AG08396 (cell line): ENCODE data around the gene CDH4.

Experiments
- DNase-seq: peaks from one replicate; pipeline ENCODE4 v3.0.0; 2012; ENCODE audit warnings: low spot score, mixed read lengths

The CDH4 gene

DNA sequence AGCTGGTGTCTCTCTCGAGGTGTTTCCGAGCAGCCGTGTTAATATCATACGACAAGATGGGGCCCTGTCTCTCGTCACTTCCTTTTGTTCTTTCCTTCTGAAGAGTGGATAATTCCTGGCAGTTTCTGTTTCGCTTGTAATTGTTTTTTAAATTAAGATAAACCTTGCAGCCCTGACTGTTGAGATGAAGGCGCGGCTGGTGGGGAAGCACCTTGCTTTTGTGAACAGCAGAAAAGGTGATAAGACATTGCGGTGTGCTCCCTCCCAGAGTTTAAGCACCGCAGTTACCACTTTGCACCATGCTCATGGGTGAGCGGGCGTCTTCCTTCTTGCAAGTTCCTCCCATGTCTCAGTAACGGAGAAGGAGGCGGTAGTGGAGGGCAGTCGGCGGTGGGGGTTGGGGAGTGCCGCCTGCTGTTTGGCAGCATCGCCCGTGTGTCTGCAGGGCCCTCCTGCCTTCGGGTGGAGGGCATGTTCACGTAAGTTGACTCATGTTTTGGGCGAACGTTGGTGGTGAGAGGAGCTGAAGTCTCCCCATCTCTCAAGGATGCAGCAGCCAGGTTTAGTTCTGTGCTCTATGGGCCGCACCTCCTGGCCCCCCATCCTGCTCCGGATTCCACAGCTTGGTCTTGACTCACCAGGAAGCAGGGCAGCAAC lies 467.8 kb downstream of the CDH4 start:
- no peak for DNase-seq

DNA sequence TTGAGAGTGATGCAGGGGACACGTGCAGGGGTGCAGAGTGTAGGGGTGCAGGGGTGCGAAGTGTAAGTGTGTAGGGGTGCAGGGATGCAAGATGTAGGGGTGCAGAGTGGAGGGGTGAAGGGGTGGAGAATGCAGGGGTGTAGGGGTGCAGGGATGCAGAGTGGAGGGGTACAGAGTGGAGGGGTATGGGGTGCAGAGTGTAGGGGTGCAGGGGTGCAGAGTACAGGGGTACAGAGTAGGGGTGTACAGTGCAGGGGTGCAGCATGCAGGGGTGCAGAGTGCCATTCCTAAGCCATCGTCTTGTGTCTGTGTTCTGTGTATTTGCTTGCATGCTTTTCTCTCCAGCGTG lies 468.3 kb downstream of the CDH4 start:
- no peak for DNase-seq

DNA sequence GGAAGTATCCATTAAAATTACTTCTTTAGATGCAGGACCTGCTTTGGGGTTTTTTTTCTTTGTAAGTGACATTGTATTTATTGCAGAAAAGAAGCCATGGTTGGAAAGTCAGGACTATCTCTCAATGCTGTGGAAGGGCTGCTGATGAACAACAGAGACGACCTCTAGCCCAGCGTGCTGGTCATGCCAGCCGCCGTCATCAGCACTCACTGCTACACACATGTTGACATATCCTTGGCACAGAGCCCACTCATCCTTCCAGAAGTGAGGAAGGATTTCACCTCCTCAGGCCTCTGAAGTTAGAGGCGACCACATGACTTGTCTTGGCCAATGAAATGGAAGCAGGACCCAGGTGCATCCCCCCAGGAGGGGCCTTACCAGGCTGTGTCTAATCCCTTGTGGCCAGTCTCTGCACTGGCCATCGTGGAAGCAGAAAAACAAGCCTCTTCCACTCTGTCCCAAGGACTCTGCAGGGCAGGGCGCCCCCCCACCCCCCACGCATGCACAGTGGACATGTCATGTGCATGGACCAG lies 470.2 kb downstream of the CDH4 start:
- no peak for DNase-seq

DNA sequence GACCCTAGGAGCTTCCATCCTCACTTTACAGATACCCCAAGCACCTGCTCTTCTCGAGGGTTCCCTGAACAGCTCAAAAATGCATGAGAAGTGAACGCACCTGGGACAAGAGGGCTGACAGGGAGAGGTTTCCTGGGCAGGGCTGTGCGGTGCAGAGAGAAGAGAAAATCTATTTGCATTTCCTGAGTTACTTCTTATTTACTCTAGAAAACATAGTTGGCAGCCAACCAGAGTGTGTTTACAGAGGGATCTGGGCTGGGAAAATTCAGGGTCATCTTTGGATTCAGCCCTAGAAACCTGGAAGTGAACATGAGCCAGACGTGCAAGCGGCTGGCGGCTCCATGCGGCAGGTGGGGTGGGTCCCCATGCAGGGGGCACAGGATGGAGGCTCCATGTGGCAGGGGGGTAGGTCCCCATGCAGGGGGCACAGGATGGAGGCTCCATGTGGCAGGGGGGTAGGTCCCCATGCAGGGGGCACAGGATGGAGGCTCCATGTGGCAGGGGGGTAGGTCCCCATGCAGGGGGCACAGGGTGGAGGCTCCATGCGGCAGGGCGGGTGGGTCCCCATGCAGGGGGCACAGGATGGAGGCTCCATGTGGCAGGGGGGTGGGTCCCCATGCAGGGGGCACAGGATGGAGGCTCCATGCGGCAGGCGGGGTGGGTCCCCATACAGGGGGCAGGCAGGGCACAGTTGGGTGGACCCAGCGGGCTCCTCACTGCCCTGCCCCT lies 471.6 kb downstream of the CDH4 start:
- no peak for DNase-seq

DNA sequence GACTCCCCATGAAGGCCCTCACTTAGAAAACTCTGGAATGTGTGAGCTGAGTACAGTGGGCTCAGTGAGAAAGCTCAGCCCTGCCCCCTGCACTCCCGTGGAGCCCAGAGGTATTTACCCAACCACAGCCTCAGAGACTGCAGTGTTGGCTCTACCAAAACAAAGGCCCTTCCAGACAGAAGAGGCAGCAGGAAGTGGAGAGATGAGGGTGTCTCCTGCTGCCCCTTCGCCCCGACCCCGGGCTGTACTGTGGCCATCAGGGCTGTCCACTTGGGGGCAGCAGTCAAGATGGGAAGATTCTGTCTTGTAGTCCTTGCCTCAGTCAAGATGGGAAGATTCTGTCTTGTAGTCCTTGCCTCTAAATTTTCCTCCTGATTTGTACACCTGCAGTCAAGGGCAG lies 472.3 kb downstream of the CDH4 start:
- peak; percentile 28 for DNase-seq

DNA sequence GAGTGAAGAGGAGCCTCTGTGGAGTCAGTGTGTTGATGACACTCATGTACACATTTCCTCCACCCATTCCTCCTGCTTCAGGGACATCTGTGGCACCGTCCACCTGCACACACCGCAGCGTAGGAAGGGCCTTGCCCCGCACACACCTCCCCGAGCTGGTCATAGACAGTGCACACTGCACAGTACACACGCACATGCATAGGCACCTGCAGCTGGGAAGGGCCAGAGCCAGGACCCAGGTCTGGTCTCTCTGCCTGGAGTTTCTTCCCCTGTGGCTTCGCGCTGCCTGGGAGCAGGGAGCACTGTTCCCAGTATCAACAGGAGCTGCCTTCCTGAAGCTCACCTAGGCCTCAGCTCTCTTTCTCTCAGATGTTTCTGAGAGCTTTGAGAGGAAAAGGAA lies 473.1 kb downstream of the CDH4 start:
- no peak for DNase-seq

DNA sequence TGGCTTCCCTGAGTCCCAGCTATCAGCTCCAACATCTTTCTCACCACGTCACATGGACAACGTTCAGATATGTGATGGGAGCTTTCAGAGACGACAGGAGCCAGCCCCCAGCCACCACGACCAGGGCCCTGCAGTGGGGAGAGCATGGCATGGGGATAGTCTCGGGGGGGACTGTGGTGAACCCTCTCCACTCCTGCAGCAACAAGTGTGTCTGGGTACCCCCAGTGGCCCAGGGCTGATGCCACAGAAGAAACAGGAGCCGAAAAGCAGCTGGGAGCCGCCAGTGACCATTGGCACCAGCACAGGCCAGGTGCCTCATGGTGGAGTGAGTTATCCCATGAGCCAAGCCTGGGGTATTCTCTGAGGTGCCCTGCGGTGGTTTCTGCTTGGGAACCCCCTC lies 473.9 kb downstream of the CDH4 start:
- no peak for DNase-seq

DNA sequence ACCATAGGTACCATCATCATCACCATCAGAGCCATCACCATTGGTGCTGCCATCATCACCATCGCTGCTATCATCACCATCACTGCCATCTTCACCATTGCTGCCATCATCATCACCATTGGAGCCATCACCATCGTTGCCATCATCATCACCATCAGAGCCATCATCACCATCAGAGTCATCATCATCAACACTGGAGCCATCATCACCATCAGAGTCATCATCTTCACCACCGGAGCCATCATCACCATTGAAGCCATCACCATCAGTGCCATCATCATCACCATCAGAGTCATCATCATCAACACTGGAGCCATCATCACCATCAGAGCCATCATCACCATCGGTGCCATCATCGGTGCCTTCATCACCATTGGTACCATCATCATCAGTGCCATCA lies 474.9 kb downstream of the CDH4 start:
- DNase-seq = no peak

DNA sequence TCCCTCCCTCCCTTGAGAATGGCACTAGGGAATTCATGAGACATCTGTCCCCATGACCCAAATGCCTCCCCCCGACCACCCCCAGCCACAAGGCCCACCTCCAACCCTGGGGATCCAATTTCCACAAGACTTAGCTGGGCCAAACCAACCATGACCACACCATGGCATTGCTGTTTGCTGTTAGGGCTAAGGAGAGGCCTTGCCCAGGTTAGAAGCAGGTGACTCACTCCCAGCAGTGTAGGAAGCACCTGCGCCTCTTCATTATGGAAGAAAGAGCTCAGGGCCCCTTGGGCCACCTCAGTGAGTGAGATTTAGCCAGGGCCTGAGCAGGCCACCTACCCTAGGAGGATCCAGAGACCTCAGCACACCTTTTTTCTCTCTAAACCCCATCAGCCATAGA lies 475.7 kb downstream of the CDH4 start:
- no peak for DNase-seq

DNA sequence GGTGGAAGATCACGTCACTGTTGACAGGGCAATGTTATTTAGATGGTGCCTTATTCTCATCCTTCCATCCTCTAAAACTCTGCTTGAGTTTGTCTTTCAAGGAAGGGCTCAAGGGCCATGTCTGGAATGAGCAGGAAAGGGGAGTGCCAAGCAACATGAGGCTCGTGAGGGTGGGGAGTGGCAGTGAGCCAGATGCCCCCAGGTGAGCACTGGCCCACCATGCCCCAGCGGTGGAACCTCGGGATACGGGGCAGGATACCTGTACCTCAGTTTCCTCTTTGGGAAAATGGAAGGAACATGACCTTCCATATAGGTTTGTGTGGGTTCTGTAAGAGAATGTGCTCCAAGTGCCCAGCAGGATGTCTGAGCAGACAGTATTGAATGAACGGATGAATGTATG lies 476.3 kb downstream of the CDH4 start:
- no peak for DNase-seq

DNA sequence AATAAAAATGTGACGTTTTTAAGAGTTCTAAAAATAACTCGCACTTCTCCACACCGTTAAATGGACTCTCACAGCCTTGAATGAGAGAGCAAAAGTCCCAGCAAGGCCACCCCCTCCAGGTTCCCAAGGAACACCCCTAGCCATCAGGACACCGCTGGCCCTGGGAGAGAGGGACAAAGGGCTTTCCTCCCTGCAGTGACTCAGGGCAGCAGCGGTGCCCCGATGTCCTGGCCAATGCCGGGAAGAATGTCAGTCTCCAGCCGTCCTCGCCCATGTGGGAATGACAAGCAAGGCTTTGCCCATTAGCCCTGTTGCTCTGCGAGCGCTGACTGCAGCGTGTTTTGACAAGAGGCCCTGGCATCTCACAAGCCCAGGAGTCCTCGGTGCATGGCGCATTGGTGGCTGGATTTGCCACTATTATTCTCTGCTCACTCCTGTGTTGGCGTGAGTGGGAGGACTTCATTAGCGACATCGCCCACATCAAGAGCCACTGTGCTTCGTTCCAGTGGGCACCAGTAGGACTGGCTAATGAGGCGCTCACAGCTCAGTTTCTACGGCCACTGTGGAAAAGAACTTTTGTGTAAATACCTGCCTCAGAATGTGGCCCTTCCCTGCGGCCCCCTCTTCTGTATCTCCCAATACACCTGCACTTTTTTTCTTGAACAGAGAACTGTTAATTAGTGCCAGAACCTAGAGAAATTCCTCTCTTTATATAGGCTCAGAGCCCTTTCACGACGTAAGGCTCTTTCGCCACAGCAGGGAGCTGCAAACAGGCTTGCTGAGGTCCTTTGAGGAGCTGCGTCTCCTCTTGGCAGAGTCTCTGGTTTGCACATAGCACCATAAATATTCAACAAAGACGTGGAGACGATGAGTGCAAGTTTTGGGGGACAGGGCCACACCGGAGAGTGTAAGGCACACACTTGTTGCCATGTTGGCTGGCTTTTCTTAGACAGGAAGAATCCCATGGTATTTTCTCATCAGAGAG lies 477.0 kb downstream of the CDH4 start:
- no peak for DNase-seq

DNA sequence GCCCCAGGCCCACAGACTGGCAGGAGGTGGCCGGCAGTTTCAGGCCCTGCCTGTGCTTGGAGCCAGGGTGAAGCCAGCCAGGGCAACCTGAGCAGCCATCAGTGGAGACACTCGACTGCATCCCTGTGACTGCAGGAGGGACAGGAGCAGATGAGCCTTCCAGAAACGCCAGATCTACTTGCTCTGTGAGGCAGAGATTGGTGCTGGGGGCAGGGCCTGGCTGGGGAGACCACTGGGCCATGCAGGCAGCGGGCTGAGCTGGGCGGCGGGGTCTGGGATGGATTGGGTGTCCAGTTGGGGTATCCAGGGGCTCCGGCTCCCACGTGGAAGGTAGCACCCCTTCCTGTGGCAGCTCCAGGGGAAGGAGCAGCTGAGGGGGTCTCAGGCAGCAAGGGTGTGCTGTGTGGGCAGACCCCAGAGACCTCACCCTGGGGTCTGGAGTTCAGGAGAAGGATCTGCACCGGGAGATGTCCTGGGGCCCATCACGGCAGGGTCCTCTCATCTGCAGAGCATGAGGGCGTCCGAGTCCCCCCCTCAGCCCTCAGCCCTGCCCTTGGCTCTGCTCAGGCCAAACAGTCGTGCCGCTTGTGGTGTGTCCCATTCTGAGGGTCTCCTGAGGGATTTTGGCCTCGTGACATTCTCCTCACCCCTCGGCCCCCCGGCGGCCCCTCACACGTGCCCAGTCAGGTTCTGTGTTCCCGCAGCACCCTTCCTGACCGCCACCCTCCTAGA lies 478.7 kb downstream of the CDH4 start:
- DNase-seq = no peak

DNA sequence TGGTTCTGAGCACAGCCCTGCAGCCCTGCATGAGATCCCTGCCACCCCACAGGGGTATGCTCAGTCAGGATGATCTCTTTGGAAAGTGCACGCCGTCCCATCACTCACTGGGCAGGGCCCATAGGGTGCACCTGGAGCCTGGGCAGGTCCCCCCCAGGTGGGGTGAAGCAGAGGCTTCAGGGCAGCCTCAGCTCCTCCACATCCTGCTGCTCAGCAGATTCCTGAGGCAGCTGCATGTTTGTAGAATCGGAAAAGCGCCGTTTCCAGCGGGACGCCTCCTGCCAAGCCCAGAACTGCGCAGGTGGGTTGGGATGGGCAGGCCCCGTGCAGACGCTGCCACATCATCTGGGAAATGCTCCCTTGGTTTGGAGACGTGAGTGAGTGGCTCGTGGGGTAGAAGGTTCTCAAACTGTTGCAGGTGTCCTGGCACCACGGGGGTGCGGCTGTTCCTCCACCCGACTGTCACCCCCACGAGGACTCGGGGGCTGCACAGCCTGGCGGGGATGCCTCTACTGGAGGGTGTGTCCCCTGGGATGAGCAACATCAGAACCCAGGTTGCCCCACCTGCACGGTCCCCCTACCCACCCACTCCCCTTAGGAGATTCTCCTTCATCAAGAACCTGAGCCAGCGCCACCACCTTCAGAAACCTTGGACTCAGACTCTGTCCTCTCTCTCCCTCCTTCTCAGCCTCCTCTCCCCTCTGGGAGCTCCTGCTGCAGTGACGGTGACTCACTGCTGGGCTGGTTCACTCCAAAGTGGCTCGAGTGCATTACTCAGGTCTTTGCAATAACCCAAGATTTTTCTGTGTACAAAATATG lies 479.5 kb downstream of the CDH4 start:
- peak; percentile 90 for DNase-seq

DNA sequence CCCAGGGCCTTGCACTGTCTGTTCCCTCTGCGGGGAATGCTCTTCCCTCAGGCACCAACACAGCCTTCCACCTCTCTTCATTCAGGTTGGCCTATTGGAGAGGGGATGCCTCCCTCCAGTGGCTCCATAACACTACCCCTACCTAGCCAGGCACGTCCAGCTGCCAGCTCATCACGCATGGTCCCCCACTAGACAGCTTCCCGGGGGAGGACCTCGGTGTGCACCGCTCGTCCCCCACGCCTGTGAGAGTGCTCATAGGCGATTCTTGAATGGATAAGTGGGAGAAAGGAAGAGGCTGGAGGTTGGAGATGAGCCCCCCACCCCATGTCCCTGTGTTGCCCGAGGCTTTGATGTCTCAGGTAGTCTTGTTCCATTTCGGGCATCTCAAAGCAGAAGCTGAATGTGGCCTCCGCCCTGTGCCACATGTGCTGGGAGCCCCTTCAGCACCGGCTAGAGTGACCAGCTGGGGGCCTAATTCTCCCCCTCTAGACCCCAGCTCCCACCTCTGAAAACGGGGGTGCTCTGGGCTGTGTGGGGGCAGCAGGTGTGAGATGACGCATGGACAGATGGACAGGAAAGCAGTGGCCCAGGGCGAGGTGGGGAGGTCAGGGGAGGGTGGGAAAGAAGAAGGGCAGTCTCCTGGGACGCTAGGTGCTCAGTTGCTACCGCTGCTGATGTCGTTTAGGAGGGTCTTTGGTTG lies 480.6 kb downstream of the CDH4 start:
- DNase-seq = no peak

DNA sequence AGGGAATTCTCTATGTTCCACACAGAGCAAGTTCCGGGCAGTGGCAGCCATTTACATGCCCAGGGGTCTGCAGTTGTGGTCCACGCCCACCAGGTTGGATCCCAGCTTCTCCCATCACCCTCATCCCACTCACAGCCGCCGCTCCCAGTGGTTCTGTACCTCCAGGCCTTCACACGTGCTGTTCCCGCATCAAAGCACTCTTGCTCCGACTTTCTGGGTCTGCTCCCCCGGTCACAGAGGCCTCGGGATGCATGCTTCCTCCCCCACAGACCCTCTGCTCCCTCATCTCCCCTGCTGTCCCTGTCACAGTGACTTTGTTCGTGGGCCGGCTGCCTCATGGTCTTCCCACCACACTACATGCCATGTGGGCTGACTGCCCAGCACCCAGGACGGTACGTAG lies 481.2 kb downstream of the CDH4 start:
- DNase-seq = no peak

DNA sequence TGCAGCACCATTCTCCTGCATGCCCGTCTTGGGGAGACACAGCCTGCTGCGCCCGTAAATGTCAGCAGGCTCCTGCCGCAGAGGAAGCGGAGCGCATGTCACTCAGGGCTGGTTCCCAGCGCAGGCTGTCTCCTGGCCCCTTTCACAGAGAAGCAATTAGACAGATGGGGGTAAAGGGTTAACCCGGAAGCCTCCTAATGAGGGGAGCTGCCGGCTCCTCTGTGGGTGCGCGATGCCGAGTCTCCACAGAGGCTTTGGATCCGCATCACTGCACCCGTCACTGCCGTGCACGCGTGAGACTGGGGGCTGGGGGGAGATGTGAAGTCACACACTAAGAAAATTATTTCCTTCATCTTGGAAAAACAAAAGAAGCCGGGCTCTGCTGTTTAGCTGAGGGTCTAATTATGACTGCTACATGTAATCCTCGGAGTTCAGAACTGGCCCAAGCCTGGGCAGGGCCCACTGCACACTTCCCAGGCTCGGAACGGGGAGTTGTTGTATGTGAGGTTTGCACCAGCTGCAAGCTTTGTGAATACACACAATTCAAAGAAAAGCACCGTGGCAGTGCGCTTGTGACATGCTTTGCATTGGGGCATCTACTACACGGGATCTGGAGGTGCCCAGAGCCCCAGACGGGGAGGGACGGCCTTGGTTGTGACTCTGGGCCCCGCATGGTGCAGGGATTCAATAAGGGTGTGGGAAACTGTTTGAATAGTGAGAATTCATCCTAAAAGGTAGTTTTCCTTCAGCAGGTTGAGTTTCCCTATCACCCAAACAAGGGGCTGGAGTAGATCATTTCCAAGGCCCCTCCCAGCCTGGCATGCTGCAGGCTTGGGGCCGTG lies 482.1 kb downstream of the CDH4 start:
- no peak for DNase-seq

DNA sequence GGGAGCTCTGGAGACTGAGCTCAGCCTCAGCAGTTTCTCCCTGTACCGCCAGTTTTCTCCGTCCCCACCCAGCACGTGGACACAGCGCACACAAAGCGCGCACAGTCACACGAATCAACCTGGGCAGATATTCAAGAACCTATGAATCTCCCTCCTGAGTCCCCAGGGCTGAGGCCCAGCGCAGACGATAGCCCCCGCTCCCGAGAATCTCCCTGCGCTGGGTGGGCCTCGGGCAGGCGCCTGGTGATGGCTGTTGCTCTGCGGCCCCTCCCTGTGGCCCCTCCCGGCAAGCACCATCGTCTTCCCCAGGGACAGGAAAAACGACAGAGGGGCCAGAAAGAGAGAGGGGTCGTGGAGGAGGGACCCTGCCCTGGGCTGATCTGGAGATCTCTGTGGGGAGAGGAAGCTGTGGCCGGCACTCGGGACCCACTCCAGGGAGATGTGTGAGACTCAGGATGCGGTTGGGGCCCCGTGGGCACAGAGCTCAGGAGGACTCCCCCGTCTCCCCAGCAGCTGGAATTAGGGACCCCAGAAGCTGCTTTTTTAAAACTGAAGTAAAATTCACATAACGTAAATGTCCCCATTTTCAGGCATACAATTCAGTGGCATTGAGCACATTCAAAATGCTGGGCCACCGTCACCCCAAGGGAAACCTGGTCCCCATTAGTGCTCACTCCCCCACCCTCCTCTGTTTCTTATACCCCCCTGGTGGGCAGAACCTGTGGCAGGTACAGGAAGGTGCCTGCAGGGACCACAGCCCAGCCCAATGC lies 482.9 kb downstream of the CDH4 start:
- DNase-seq = no peak

DNA sequence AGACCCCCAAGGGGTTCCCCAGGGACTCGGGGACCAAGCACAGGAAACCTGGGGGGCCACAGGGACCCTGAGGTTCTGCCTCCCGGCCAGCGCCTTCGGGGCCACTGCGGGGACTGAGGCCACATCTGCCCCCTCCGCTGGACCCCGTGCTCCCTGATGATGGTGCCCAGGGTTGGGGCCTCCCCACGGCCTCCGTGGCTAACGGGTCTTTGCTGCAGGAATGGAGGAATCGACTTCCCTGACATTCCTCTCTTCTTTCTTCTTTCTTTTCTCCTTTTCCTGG lies 483.4 kb downstream of the CDH4 start:
- DNase-seq = no peak
